Sciatic nerve (tissue), 2 donors: ENCODE results near the gene ANGPTL3. TPM values are rescaled to one million over a fixed set of nuclear protein-coding genes. Genes with fewer than 3 reads are reported as not detected.

Source experiments
- ATAC-seq: fragments of 200-7000 bp; cut with Tn5 transposase; one replicate; pipeline ENCODE4 v1.9.1; 2020; ENCODE audit warnings: mild to moderate bottlenecking, moderate library complexity
- DNase-seq: peaks from one replicate; pipeline ENCODE4 v3.0.0-alpha.2; 2020; ENCODE audit warnings: low spot score
- intact Hi-C: fragments of 100-400 bp; cut with DNase I; formaldehyde crosslinking; loops from one replicate; pipeline ENCODE4 v1.14.2; 2022
- total RNA-seq: library from RNA; stranded (reverse); fragmentation: NEBNext Ultra II Directional; extraction: Animal tissue kit (Norgen Biotek cat#: 25700); gene quantifications from one replicate; pipeline ENCODE4 v1.2.1, GENCODE V29; 2021
- donor health status: DM: no; HTN: no; CAD: no.
- donor health status: DM: no; HTN: no; CAD: no.

The ANGPTL3 gene
- total RNA-seq, 1 donor from 2014 or later = not detected

GRCh38 chr1:62613325-62613727, 16.0 kb downstream of the ANGPTL3 start:
- DNase-seq (no peak), ATAC-seq (no peak)
- intact Hi-C loops = no loop called here

DNA sequence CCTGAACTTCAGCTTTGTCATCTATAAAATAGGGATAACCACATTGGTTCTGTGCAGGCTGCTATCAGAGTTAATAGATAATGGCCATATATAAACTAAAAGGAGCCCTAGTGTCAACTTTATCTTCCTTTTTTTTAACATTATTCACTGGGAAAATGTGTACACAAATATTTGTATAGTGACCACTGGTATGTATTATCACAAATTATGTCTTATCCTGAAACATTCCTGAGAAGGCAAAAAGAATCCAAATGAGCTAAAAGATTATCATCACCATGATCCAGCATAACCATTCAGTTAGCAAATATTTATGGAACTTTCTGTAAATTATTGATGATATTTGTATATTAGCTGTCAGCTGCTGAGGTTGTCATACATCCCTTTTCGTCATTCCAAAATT, 16.6 kb downstream of the ANGPTL3 start:
- intact Hi-C loops = no loop called here
- DNase-seq = no peak
- ATAC-seq = no peak

- intact Hi-C loops = no loop called here
- DNase-seq = no peak
- peak; percentile 88 for ATAC-seq
These were observed 24.6 kb downstream of the ANGPTL3 start for GRCh38 chr1:62621907-62622306.

DNA sequence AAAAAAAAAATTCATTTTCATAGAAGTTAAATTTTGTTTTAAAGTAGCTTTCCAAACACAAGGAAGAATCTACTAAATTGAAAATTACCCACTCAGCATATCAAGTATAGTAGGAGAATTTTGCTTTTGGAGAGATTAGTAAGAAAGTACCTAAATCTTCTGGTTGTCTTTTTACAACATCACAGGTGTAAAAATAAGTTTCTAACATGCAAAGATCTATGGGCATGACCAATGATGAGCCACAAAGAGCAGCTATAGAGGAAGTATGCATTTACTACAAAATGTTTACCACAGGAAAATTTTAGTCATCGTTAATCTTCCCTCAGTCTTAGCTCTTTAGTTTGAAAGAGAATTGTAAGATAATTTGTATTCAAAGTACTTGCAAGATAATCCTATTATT, 28.1 kb downstream of the ANGPTL3 start:
- intact Hi-C loops = no loop called here
- no peak for ATAC-seq
- DNase-seq = no peak

- intact Hi-C loops = no loop called here
- no peak for ATAC-seq
- no peak for DNase-seq
These were observed 31.2 kb downstream of the ANGPTL3 start for GRCh38 chr1:62628506-62628905.

DNA sequence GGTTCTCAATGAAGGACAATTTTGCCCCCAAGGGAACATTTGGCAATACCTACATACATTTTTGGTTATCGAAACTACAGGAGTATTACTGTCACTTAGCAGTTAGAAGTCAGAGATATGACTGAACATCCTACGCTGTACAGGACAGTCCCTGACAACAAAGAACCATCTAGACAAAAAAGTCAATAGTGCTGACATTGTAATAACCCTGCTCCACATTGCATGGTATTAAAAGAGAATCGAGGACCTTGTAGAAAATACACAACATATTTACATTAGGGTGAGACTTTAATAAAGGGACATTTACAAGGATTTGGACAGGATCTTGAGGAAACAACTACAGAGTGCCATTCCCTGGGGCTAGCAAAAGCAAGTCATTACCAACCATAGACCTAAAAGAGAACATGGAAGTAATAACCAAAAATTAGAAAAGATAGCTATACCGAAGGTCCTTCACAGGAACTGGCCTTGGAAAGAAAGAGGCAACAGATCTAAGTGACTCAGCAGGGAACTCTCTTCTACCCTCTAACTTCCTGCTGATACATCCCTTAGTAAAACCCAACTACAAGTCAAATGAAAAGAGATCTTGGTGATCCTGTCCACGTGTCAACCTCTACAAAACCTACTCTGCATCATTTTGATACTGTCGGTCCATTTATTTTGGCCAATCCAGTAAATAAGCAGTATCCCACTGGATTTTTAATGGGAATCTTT, 40.2 kb downstream of the ANGPTL3 start:
- intact Hi-C loops = no loop called here
- no peak for DNase-seq
- ATAC-seq = no peak

- intact Hi-C loops = no loop called here
- DNase-seq = no peak
- no peak for ATAC-seq
These were observed 46.0 kb downstream of the ANGPTL3 start for GRCh38 chr1:62643283-62643682.

GRCh38 chr1:62652387-62652786, 55.1 kb downstream of the ANGPTL3 start:
- intact Hi-C loops = no loop called here
- ATAC-seq = no peak
- no peak for DNase-seq

DNA sequence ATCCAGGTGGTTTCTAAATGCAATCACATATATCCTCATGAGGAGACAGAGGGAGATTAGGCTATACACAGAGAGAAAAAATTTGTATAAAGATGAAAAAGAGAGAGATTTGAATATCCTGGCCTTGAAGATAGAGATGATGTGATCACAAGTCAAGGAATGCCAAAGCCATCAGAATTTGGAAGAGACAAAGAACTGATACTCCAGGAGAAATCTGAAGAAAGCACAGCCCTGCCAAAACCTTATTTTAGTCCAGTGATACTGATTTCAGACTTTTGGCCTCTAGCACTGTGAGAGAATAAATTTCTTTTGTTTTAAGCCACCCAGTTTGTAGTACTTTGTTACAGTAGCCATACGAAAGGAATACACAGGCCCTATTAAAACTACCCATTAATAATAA, 57.4 kb downstream of the ANGPTL3 start:
- ATAC-seq (peak; percentile 50), DNase-seq (no peak)
- intact Hi-C loops = no loop called here

Other genes with a start within 250 kb of the ANGPTL3 start
- gene USP1, start 160.5 kb upstream of the ANGPTL3 start, total RNA-seq = 34.0 TPM
- gene DOCK7, start 90.9 kb downstream of the ANGPTL3 start, total RNA-seq = 101 TPM
- 14.4 TPM for gene ATG4C, start 186.6 kb downstream of the ANGPTL3 start, total RNA-seq